ENCODE data around the gene BOLA2B.
"Not testable (repeated sequence)": the region's sequence is repeated elsewhere in the genome, so short reads cannot be mapped to it uniquely, and the experiment has no call there.

BOLA2B gene
- total RNA-seq: 0 reads per million in 2 donors

- not testable (repeated sequence) for DNase-seq
Observed at GRCh38 chr16:30193615-30194014, at the start of gene BOLA2B, which contains the start of gene SLX1A. BOLA2B (minus strand) TSS chr16:30193666; CDS start chr16:30193595, 71 bp downstream. SLX1A (plus strand) TSS chr16:30193875; CDS start chr16:30194085, 210 bp downstream.

GRCh38 chr16:30217082-30217481, 23.6 kb upstream of the BOLA2B start:
- DNase-seq: peak in 1 of 5 experiments; percentile 0

- not testable (repeated sequence) for DNase-seq
Observed at GRCh38 chr16:30211414-30211813, 17.9 kb upstream of the BOLA2B start.

GRCh38 chr16:30209032-30209431, 15.6 kb upstream of the BOLA2B start:
- DNase-seq: peak in 3 of 5 experiments; percentile 5 to 52 (median 7)

GRCh38 chr16:30207063-30207704, 13.7 kb upstream of the BOLA2B start:
- not testable (repeated sequence) for DNase-seq

GRCh38 chr16:30206252-30206651, 12.8 kb upstream of the BOLA2B start:
- not testable (repeated sequence) for DNase-seq

GRCh38 chr16:30205541-30206236, 12.2 kb upstream of the BOLA2B start:
- not testable (repeated sequence) for DNase-seq

- not testable (repeated sequence) for DNase-seq
Observed at GRCh38 chr16:30199608-30200343, 6.3 kb upstream of the BOLA2B start.

GRCh38 chr16:30199049-30199448, 5.6 kb upstream of the BOLA2B start, which contains the start of gene SULT1A3:
SULT1A3 (plus strand) TSS chr16:30199255; CDS start chr16:30200729, 1,474 bp downstream.
- DNase-seq: not testable (repeated sequence)

- DNase-seq: not testable (repeated sequence)
Observed at GRCh38 chr16:30197001-30197400, 3.5 kb upstream of the BOLA2B start.

- peak in 1 of 5 experiments; percentile 9 for DNase-seq
Observed at GRCh38 chr16:30194172-30194925, 883 bp upstream of the BOLA2B start.

GRCh38 chr16:30193098-30193497, 368 bp downstream of the BOLA2B start:
- not testable (repeated sequence) for DNase-seq

GRCh38 chr16:30191158-30191557, 2.3 kb downstream of the BOLA2B start:
- DNase-seq: not testable (repeated sequence)

GRCh38 chr16:30187971-30188561, 5.4 kb downstream of the BOLA2B start:
- peak in 1 of 5 experiments; percentile 8 for DNase-seq

GRCh38 chr16:30187556-30187865, 6.0 kb downstream of the BOLA2B start:
- DNase-seq: no peak

- DNase-seq: peak; percentile 76 to 89 (median 83)
Observed at GRCh38 chr16:30186782-30187555, 6.5 kb downstream of the BOLA2B start.

- no peak for DNase-seq
Observed at GRCh38 chr16:30186444-30186781, 7.1 kb downstream of the BOLA2B start.

- DNase-seq: peak; percentile 43 to 99 (median 74)
Observed at GRCh38 chr16:30185683-30186421, 7.6 kb downstream of the BOLA2B start.

GRCh38 chr16:30184891-30185682, 8.4 kb downstream of the BOLA2B start:
- DNase-seq: peak in 1 of 5 experiments; percentile 7

All from T-helper 2 cell (primary cell).